NCI-H774 (cell line): ENCODE measurements around the gene PDE6B.
"Not testable (repeated sequence)": the region's sequence is repeated elsewhere in the genome, so short reads cannot be mapped to it uniquely, and the experiment has no call there.

Experiments
- DNase-seq: peaks from one replicate; lab custom pipeline; 2025; lab: John Stamatoyannopoulos, UW

Gene PDE6B

DNA sequence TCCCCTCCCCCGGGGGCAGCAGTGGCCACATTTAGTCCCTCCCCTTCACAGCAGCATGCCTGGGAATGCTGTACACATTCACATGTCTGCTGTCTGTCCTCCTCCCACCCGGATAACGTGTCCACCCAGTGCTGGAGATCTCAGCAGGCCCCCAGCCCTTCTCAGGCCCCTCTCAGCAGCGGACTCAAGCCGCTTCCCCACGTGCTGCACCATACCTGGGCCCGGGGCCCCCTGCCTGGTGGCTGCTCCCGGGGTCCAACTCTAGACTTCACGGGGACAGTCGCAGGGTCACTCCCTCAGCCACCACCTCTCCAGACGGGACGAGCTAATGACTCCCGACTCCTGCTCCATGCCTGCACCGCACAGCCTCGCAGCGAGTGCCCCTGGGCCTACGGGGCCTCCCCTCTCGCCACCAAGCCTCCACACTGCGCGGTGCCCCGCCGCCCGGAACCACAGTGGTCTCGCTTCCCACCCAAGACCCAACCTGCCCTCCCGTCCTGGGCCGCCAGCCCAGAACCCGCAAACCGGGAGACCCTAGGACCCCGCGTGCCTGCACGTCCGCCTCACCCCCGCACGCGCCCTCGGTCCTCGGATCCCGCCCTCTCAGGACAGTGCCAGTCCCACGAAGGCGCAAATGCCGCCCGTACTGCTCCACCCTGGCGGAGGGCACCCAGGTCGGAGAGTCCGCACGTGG is 79.0 kb downstream of the PDE6B start:
- no peak for DNase-seq

DNA sequence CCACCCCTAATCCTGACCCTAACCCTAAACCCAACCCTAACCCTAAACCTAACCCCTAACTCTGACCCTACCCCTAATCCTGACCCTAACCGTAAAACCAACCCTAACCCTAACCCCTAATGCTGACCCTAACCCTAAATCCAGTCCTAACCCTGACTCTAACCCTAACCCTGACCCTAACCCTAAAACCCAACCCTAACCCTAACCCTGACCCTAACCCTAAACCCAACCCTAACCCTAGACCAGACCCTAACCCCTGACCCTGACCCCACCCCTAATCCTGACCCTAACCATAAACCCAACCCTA is 79.6 kb downstream of the PDE6B start:
- no peak for DNase-seq

DNA sequence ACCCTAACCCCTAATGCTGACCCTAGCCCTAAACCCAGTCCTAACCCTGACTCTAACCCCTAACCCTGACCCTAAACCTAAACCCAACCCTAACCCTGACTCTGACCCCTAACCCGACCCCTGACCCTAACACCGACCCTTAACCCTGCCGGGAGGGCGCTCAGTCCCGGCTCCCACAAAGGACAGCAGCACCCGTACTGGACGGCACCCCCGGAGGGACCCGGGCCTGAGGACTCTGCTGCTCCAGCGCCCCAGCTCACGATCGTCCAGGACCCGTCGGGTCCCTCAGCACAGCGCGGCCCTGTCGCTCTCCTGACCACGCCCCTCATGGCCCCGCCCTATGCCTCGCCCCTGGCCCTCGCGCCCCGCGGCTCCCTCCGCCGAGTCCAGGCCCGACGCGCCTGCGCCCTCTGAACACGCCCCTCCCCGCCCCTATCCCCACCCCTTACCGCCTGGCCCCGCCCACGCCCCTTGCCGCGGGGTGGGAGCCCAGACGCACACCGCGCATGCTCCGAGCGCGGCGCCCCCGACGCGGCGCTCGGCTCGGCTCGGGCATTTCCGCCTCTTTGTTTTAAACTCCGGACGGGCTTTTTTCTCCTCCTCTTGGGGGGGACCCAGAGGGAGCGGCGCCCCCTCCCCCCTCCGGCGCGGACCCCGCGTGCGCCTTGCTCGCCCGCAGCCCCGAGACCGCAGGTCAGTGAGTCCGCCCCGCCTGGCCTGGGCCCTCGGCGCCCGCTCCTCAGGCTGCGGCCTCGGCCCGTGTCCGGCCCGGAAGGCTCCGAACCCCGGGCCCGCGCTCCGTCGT is 80.1 kb downstream of the PDE6B start, which contains the start of gene PCGF3:
PCGF3 (plus strand) TSS at position 555 of the 805 bp plus-strand sequence. CDS start 27,849 bp downstream, outside the sequence.
- peak; percentile 87 for DNase-seq

GRCh38 chr4:706083-706633 is 80.8 kb downstream of the PDE6B start:
- not testable (repeated sequence) for DNase-seq

- no peak for DNase-seq
Measured at GRCh38 chr4:706834-707598, 81.6 kb downstream of the PDE6B start.

DNA sequence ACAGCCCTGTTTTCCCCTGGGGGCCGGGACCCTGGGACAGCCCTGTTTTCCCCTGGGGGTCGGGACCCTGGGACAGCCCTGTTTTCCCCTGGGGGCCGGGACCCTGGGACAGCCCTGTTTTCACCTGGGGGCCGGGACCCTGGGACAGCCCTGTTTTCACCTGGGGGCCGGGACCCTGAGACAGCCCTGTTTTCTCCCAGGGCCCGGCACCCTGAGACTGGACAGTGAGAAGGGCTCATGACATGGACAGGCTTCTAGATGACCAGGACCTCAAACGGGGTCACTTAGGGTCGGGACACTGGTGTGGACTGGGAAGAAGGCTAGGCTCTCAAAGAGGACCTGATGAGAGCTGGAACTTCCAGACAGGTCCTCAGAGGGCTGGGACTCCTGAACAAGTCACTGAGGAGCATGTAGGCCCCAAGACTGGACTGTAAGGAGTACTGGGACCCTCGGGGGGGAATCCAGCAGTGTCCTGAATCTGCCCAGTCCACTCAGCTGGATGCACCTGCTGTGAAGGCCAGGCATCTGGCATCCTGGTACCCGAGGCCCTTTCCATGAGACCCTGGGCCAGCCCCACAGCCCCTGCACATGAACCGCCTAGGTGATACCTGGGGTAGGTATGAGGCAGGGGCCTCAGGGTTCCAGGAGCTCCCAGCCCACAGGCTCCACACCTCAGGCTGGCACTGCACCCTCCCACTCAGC is 82.7 kb downstream of the PDE6B start:
- no peak for DNase-seq

DNA sequence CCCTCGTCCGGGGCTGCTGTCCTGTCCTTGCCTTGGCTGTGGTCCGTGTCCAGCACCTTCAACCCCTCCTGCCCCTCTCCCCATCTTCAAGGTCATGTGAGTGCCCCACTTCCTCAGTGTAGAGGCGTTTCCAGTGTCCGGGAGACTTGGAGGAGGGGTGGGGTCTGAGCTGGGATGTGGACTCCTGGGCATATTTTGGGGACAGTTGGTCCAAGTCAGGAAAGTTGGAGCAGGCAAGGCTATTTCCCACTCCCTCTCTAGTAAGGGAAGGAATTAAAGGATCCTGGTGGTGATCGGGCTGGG is 83.2 kb downstream of the PDE6B start:
- DNase-seq, result no peak

DNA sequence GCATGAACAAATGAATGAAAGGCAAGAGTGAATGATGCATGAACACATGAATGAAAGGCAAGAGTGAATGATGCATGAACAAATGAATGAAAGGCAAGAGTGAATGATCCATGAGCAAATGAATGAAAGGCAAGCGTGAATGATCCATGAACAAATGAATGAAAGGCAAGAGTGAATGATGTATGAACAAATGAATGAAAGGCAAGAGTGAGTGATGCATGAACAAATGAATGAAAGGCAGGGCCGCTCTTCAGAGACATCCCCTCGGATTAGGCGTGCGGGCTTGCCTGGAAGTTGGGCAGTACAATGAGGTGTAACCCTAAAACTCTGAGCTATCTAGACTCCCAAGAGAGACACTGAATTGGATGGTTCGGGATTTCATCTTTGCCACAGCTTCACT is 84.0 kb downstream of the PDE6B start:
- no peak for DNase-seq

GRCh38 chr4:710116-710515 is 84.7 kb downstream of the PDE6B start:
- no peak for DNase-seq

GRCh38 chr4:710916-711315 is 85.5 kb downstream of the PDE6B start:
- no peak for DNase-seq

- no peak for DNase-seq
Measured at GRCh38 chr4:712093-712492, 86.7 kb downstream of the PDE6B start.

DNA sequence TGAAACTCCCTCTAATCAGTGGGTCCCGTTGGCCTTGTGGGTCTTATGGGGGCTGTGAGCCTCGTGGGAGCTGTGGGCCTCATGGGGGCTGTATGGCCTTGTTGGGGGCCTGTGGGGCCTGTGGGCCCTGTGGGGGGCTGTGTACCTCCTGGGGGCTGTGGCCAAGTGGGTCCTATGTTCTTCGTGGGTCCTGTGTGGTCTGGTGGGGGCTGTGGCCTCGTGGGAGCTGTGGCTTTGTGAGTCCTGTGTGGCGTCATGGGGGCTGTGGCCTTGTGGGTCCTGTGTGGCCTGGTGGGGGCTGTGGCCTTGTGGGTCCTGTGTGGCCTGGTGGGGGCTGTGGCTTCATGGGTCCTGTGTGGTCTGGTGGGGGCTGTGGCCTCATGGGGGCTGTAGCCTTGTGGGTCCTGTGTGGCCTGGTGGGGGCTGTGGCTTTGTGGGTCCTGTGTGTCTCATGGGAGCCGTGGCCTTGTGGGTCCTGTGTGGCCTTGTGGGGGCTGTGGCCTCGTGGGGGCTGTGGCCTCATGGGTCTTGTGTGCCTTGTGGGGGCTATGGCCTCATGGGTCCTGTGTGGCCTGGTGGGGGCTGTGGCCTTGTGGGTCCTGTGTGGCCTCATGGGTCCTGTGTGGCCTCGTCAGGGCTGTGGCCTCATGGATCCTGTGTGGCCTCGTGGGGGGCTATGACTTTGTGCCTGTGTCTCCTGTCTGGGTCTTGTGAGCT is 87.7 kb downstream of the PDE6B start:
- DNase-seq, result no peak

DNA sequence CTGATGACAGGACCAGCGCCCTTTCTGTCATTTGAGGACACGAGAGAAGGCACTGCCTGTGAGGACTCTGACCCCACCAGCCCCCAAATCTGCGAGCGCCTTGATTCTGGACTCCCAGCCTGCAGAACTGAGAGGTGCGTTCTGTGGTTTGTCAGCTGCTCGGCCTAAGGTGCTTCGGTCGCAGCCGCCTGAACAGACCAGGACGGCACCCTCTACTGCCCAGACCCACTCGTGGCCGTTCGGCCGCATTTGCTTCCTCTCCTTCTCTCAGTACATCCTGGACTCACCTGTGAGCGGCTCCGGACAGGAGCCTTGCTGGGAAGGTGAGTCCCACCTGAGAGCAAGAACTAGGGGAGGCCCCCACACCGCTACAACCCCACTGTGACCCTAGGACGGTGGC is 88.7 kb downstream of the PDE6B start:
- DNase-seq, result no peak

DNA sequence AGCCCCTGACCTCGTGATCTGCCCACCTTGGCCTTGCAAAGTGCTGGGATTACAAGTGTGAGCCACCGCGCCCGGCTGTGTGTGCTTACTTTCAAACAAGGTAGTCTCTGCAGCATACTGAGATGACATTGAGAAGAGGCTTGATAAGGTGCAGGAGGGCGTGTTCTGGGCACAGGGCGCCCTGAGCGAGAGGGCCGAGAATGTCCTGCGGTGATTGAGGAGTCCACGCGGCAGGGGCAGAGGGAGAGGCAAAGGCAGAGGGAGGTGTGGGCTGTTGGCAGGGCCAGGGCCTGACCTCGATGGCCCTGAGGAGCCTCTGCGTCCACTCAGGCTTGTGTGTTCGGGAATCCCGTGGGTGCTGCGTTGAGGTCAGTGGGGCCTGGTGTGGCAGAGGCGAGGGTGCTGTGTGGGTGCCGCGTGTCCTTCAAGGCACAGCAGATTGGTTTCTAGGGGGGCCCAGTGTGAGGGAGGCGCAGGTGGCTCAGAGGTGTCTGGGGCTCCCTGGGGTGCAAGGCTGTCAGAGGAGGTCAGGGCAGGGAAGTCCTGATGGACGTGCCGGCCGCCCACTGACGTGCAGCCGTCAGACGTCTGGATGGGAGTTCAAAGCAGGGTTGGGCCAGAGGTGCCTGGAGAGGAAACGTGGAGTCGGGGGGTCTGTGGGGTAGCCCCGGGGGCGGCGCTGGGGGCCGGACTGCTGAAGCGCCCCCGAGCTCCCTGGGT is 92.4 kb downstream of the PDE6B start:
- no peak for DNase-seq

DNA sequence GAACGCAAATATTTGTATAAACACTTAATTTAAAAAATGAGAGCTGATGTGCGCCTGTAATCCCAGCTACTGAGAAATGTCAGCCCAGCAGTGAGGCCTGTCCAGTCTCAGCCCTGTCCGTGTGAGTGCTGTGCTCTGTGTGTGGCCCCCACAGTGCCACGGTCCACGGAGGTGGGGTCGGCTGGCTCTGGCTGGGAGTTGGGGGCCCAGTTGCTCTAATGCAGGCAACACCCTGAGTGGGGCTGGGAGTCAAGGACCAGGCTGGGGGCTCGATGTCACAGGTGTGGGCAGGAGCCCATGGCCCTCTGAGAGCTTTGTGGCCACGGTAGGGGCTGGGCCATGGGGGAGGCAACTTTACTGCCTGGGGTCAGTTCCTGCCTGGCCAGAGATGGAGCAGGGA is 93.1 kb downstream of the PDE6B start:
- DNase-seq, result no peak
